K562 treated with DMSO at 1 percent for 48 hours (cell line): Measurements from ENCODE around the gene JCHAIN. TPM values are rescaled to one million over a fixed set of nuclear protein-coding genes. Genes with fewer than 3 reads are reported as not detected.

ENCODE experiments used
- total RNA-seq: library from RNA; unstranded; fragments of 300-600 nt; gene quantifications from 2 replicates; pipeline ENCODE4 v1.2.3, GENCODE V29; 2022; ENCODE audit warnings: low replicate concordance; ENCODE audit errors: extremely low read depth

The JCHAIN gene
- not detected in 2 replicates for total RNA-seq

GRCh38 chr4:70666369-70666768 lies at the start of gene JCHAIN:
TSS of gene JCHAIN (minus strand) at chr4:70666508. CDS start at chr4:70666490, 18 bp downstream.

GRCh38 chr4:70687821-70688794 lies 21.8 kb upstream of the JCHAIN start, which contains the start of gene UTP3:
TSS of gene UTP3 (plus strand) at chr4:70688532. CDS start at chr4:70688678, 146 bp downstream.

GRCh38 chr4:70628444-70628843 lies 37.9 kb downstream of the JCHAIN start, which contains the start of gene ENAM:
TSS of gene ENAM (plus strand) at chr4:70628744. CDS start at chr4:70629501, 757 bp downstream.

Other genes with a start within 250 kb of the JCHAIN start
- not detected in 2 replicates for gene MUC7, start 194.3 kb downstream of the JCHAIN start, total RNA-seq
- gene AMTN, start 147.9 kb downstream of the JCHAIN start, total RNA-seq = not detected in 2 replicates
- gene AMBN, start 74.3 kb downstream of the JCHAIN start, total RNA-seq = not detected in 2 replicates
- not detected in 2 replicates for gene ENAM, start 37.8 kb downstream of the JCHAIN start, total RNA-seq
- not detected in 2 replicates for gene UTP3, start 22.0 kb upstream of the JCHAIN start, total RNA-seq
- gene RUFY3, start 55.5 kb upstream of the JCHAIN start, total RNA-seq = not detected in 2 replicates
- not detected in 2 replicates for gene GRSF1, start 173.4 kb upstream of the JCHAIN start, total RNA-seq
- gene MOB1B, start 235.9 kb upstream of the JCHAIN start, total RNA-seq = not detected in 2 replicates